ENCODE measurements around the gene PDCD10. TPM values are rescaled to one million over a fixed set of nuclear protein-coding genes. Genes with fewer than 3 reads are reported as not detected.

PDCD10 gene
- total RNA-seq (2013), result 75.6 TPM
- polyA plus RNA-seq (10 to 100 TPM; 31.7 to 61.8 (median 61.5) TPM), polyA minus RNA-seq (21.8 and 28.5 TPM in 2 replicates), total RNA-seq (27.0 to 61.9 (median 37.3) reads per million in 11 experiments)

- Histone ChIP-seq H4K20me1 (ENCODE audit: insufficient read depth, low read length) (peaks cover 39% of the 10 kb centered on the region), H3K36me3 (replicated peaks in 1 of 2; ENCODE audit: control insufficient read depth in 1 of 2, insufficient read depth in 2 of 2, low read length in 2 of 2) (no peaks in the 10 kb centered on the region), H3K27ac (ENCODE audit: low read depth in 1 of 2, low read length in 2 of 2) (peak within 1 kb of the TSS; percentile 92 to 93), H3K4me1 (ENCODE audit: control insufficient read depth in 1 of 2, insufficient read depth in 2 of 2, low read length in 2 of 2) (peaks cover 16 to 26% of the 10 kb centered on the region in 2 donors), H3K4me3 (replicated peaks in 1 of 3; ENCODE audit: low read depth in 2 of 3, low read length in 3 of 3) (peak within 1 kb of the TSS; percentile 58 to 93 (median 86)), H3K27me3 (ENCODE audit: control insufficient read depth in 2 of 2, insufficient read depth in 2 of 2, low read length in 2 of 2) (no peaks in the 10 kb centered on the region), H2AFZ (ENCODE audit: insufficient read depth, low read depth, low read length, poor library complexity, severe bottlenecking) (peak within 1 kb of the TSS; percentile 99), H3K9me3 (replicated peaks in 1 of 2; ENCODE audit: control insufficient read depth in 1 of 2, insufficient read depth in 1 of 2, low read length in 2 of 2) (no peaks in the 10 kb centered on the region), H3K9ac (ENCODE audit: insufficient read depth, low read length, poor library complexity, severe bottlenecking) (peak within 1 kb of the TSS; percentile 80), H3K79me2 (ENCODE audit: insufficient read depth, low read length) (peaks cover 50% of the 10 kb centered on the region), H3K4me2 (replicated peaks; ENCODE audit: extremely low read depth, low read length, poor library complexity, severe bottlenecking) (peak within 1 kb of the TSS; percentile 92)
- 0% methylated on average over 49 of the region's 49 CpGs for WGBS (ENCODE audit: insufficient coverage)
- no peak within 1 kb of the TSS for H3K4me3 Mint-ChIP-seq
- H3K4me1 Mint-ChIP-seq, result peaks cover 20% of the 10 kb centered on the region
- no peaks in the 10 kb centered on the region for H3K9me3 Mint-ChIP-seq
- peaks cover 5 to 8% of the 10 kb centered on the region in 2 donors for H3K36me3 Mint-ChIP-seq
- no peak within 1 kb of the TSS for H3K27ac Mint-ChIP-seq
- TF ChIP-seq CTCF (IDR thresholded peaks at IDR 0.05), result no peak
- peak; percentile 94 to 97 (median 94) for DNase-seq
- H3K27me3 Mint-ChIP-seq (ENCODE audit: low read depth in 3 of 3), result no peaks in the 10 kb centered on the region
- intact Hi-C loops (cut with micrococcal nuclease), result loop anchor here in 1 of 2 donors (10.0 kb wide), 1 partner anchor 130 kb away; no protein-coding TSS in a partner anchor
Observed at GRCh38 chr3:167734498-167735232, at the start of gene PDCD10. Gene PDCD10, minus strand, starts transcription at chr3:167734892. Its CDS starts 14,735 bp downstream, at chr3:167720157.

GRCh38 chr3:167783781-167784180 is 49.1 kb upstream of the PDCD10 start:
- TF ChIP-seq CTCF (IDR thresholded peaks at IDR 0.05), result no peak
- Mint-ChIP-seq H3K4me3 (no peak overlapping the region), H3K9me3 (peaks cover 0 to 4% (median 0%) of the 10 kb centered on the region in 7 donors), H3K27ac (no peak overlapping the region), H3K36me3 (no peaks in the 10 kb centered on the region), H3K27me3 (ENCODE audit: low read depth in 3 of 3) (no peaks in the 10 kb centered on the region), H3K4me1 (no peaks in the 10 kb centered on the region)
- intact Hi-C loops (cut with micrococcal nuclease), result no loop called here
- no peaks in the 10 kb centered on the region for H3K4me1 ChIP-seq (ENCODE audit: control insufficient read depth in 1 of 2, insufficient read depth in 2 of 2, low read length in 2 of 2)
- no peaks in the 10 kb centered on the region for H3K9me3 ChIP-seq (replicated peaks in 1 of 2; ENCODE audit: control insufficient read depth in 1 of 2, insufficient read depth in 1 of 2, low read length in 2 of 2)
- WGBS (ENCODE audit: insufficient coverage), result 100% methylated on average over 1 of the region's 1 CpG
- no peak overlapping the region for H3K4me3 ChIP-seq (replicated peaks in 1 of 3; ENCODE audit: low read depth in 2 of 3, low read length in 3 of 3)
- no peaks in the 10 kb centered on the region for H3K27me3 ChIP-seq (ENCODE audit: control insufficient read depth in 2 of 2, insufficient read depth in 2 of 2, low read length in 2 of 2)
- no peaks in the 10 kb centered on the region for H3K36me3 ChIP-seq (replicated peaks in 1 of 2; ENCODE audit: control insufficient read depth in 1 of 2, insufficient read depth in 2 of 2, low read length in 2 of 2)
- H3K4me2 ChIP-seq (replicated peaks; ENCODE audit: extremely low read depth, low read length, poor library complexity, severe bottlenecking), result no peak overlapping the region
- H3K9ac ChIP-seq (ENCODE audit: insufficient read depth, low read length, poor library complexity, severe bottlenecking), result no peak overlapping the region
- H4K20me1 ChIP-seq (ENCODE audit: insufficient read depth, low read length), result no peaks in the 10 kb centered on the region
- DNase-seq, result no peak
- H2AFZ ChIP-seq (ENCODE audit: insufficient read depth, low read depth, low read length, poor library complexity, severe bottlenecking), result no peak overlapping the region
- H3K27ac ChIP-seq (ENCODE audit: low read depth in 1 of 2, low read length in 2 of 2), result no peak overlapping the region
- no peaks in the 10 kb centered on the region for H3K79me2 ChIP-seq (ENCODE audit: insufficient read depth, low read length)

Measured in CD14-positive monocyte (primary cell).